ENCODE measurements around the gene RNU7-1. TPM values are rescaled to one million over a fixed set of nuclear protein-coding genes. Genes with fewer than 3 reads are reported as not detected.
A peak's percentile ranks its signal among the peaks of the same experiment; 100 is the strongest.

Gene RNU7-1
- polyA plus RNA-seq, 3 donors = not detected

GRCh38 chr12:6980075-6980474 lies 36.5 kb downstream of the RNU7-1 start:
- no peaks in the 10 kb centered on the region for H4K20me1 ChIP-seq (ENCODE audit: insufficient read depth, low read length)
- H3K9me3 Mint-ChIP-seq = no peaks in the 10 kb centered on the region
- H3K27ac Mint-ChIP-seq = peak overlapping the region in 1 of 7 donors; percentile 31
- H3K36me3 Mint-ChIP-seq = peaks cover 82 to 94% of the 10 kb centered on the region in 2 donors
- peaks cover 1% of the 10 kb centered on the region for H3K4me1 Mint-ChIP-seq
- no peaks in the 10 kb centered on the region for H3K27me3 Mint-ChIP-seq (ENCODE audit: low read depth in 3 of 3)
- no peak overlapping the region for H3K4me3 ChIP-seq (replicated peaks in 1 of 3; ENCODE audit: low read depth in 2 of 3, low read length in 3 of 3)
- no peak overlapping the region for H2AFZ ChIP-seq (ENCODE audit: insufficient read depth, low read depth, low read length, poor library complexity, severe bottlenecking)
- no peak overlapping the region for H3K9ac ChIP-seq (ENCODE audit: insufficient read depth, low read length, poor library complexity, severe bottlenecking)
- H3K79me2 ChIP-seq (ENCODE audit: insufficient read depth, low read length) = peaks cover 4% of the 10 kb centered on the region
- TF ChIP-seq CTCF (IDR thresholded peaks at IDR 0.05) = no peak
- no peak for DNase-seq
- no peak overlapping the region for H3K27ac ChIP-seq (ENCODE audit: low read depth in 1 of 2, low read length in 2 of 2)
- no peaks in the 10 kb centered on the region for H3K4me1 ChIP-seq (ENCODE audit: control insufficient read depth in 1 of 2, insufficient read depth in 2 of 2, low read length in 2 of 2)
- peaks cover 90 to 99% of the 10 kb centered on the region in 2 donors for H3K36me3 ChIP-seq (replicated peaks in 1 of 2; ENCODE audit: control insufficient read depth in 1 of 2, insufficient read depth in 2 of 2, low read length in 2 of 2)
- H3K9me3 ChIP-seq (replicated peaks in 1 of 2; ENCODE audit: control insufficient read depth in 1 of 2, insufficient read depth in 1 of 2, low read length in 2 of 2) = no peaks in the 10 kb centered on the region
- intact Hi-C loops (cut with micrococcal nuclease) = no loop called here
- no peaks in the 10 kb centered on the region for H3K27me3 ChIP-seq (ENCODE audit: control insufficient read depth in 2 of 2, insufficient read depth in 2 of 2, low read length in 2 of 2)
- H3K4me3 Mint-ChIP-seq = no peak overlapping the region
- 100% methylated on average over 1 of the region's 4 CpGs for WGBS (ENCODE audit: insufficient coverage)
- no peak overlapping the region for H3K4me2 ChIP-seq (replicated peaks; ENCODE audit: extremely low read depth, low read length, poor library complexity, severe bottlenecking)

GRCh38 chr12:6980740-6981139 lies 37.1 kb downstream of the RNU7-1 start:
- Mint-ChIP-seq H3K4me3 (no peak overlapping the region), H3K4me1 (peaks cover 1% of the 10 kb centered on the region), H3K36me3 (peaks cover 76 to 90% of the 10 kb centered on the region in 2 donors), H3K9me3 (no peaks in the 10 kb centered on the region), H3K27me3 (ENCODE audit: low read depth in 3 of 3) (no peaks in the 10 kb centered on the region), H3K27ac (peak overlapping the region in 1 of 7 donors; percentile 30)
- DNase-seq = no peak
- intact Hi-C loops (cut with micrococcal nuclease) = no loop called here
- peaks cover 83 to 93% of the 10 kb centered on the region in 2 donors for H3K36me3 ChIP-seq (replicated peaks in 1 of 2; ENCODE audit: control insufficient read depth in 1 of 2, insufficient read depth in 2 of 2, low read length in 2 of 2)
- H3K9me3 ChIP-seq (replicated peaks in 1 of 2; ENCODE audit: control insufficient read depth in 1 of 2, insufficient read depth in 1 of 2, low read length in 2 of 2) = no peaks in the 10 kb centered on the region
- TF ChIP-seq CTCF (IDR thresholded peaks at IDR 0.05) = no peak
- H3K4me3 ChIP-seq (replicated peaks in 1 of 3; ENCODE audit: low read depth in 2 of 3, low read length in 3 of 3) = no peak overlapping the region
- H3K79me2 ChIP-seq (ENCODE audit: insufficient read depth, low read length) = peaks cover 4% of the 10 kb centered on the region
- H3K9ac ChIP-seq (ENCODE audit: insufficient read depth, low read length, poor library complexity, severe bottlenecking) = no peak overlapping the region
- H3K27ac ChIP-seq (ENCODE audit: low read depth in 1 of 2, low read length in 2 of 2) = no peak overlapping the region
- H3K4me1 ChIP-seq (ENCODE audit: control insufficient read depth in 1 of 2, insufficient read depth in 2 of 2, low read length in 2 of 2) = no peaks in the 10 kb centered on the region
- no peaks in the 10 kb centered on the region for H3K27me3 ChIP-seq (ENCODE audit: control insufficient read depth in 2 of 2, insufficient read depth in 2 of 2, low read length in 2 of 2)
- H3K4me2 ChIP-seq (replicated peaks; ENCODE audit: extremely low read depth, low read length, poor library complexity, severe bottlenecking) = no peak overlapping the region
- H2AFZ ChIP-seq (ENCODE audit: insufficient read depth, low read depth, low read length, poor library complexity, severe bottlenecking) = no peak overlapping the region
- no peaks in the 10 kb centered on the region for H4K20me1 ChIP-seq (ENCODE audit: insufficient read depth, low read length)
